Upper lobe of right lung (tissue), 1 donor: ENCODE data around the gene GCC1. TPM values are rescaled to one million over a fixed set of nuclear protein-coding genes. Genes with fewer than 3 reads are reported as not detected.
"Not testable (repeated sequence)": the region's sequence is repeated elsewhere in the genome, so short reads cannot be mapped to it uniquely, and the experiment has no call there.

Source experiments
- ATAC-seq: fragments of 200-7000 bp; cut with Tn5 transposase; one replicate; pipeline ENCODE4 v1.9.1; 2020; ENCODE audit warnings: mild to moderate bottlenecking, moderate library complexity
- DNase-seq: peaks from one replicate; pipeline ENCODE4 v3.0.0-alpha.2; 2020
- H3K27ac ChIP-seq: fragments of 200-600 bp; one replicate; pipeline ENCODE4 v1.8.0; 2022
- H3K27me3 ChIP-seq: fragments of 200-600 bp; one replicate; pipeline ENCODE4 v1.8.0; 2022; ENCODE audit warnings: mild to moderate bottlenecking
- H3K36me3 ChIP-seq: fragments of 200-600 bp; one replicate; pipeline ENCODE4 v1.8.0; 2022
- H3K4me1 ChIP-seq: fragments of 200-600 bp; one replicate; pipeline ENCODE4 v1.8.0; 2022
- H3K4me3 ChIP-seq: fragments of 200-600 bp; one replicate; pipeline ENCODE4 v1.8.0; 2022; ENCODE audit warnings: mild to moderate bottlenecking
- H3K9me3 ChIP-seq: fragments of 200-600 bp; one replicate; pipeline ENCODE4 v1.8.0; 2022
- CTCF ChIP-seq: fragments of 200-600 bp; IDR thresholded peaks from one replicate; pipeline ENCODE4 v1.8.0; 2022; ENCODE audit warnings: antibody characterized with exemption
- intact Hi-C: fragments of 100-400 bp; cut with DNase I; formaldehyde crosslinking; loops from one replicate; pipeline ENCODE4 v1.11.0; 2022
- total RNA-seq: library from RNA; stranded (reverse); fragmentation: NEBNext Ultra II Directional; extraction: Animal tissue kit (Norgen Biotek cat#: 25700); gene quantifications from one replicate; pipeline ENCODE4 v1.2.1, GENCODE V29; 2021
- donor health status: DM: no; HTN: yes; CAD: no; lungs with severe emphysema.

The GCC1 gene
- total RNA-seq, 1 donor from 2014 or later: 18.1 TPM

- no peak overlapping the region for H3K4me3 ChIP-seq
- H3K27me3 ChIP-seq: no peaks in the 10 kb centered on the region
- intact Hi-C loops: no loop called here
- DNase-seq (no peak), ATAC-seq (no peak)
- H3K9me3 ChIP-seq: no peaks in the 10 kb centered on the region
- TF ChIP-seq CTCF: no peak
- no peak overlapping the region for H3K27ac ChIP-seq
- H3K36me3 ChIP-seq: no peaks in the 10 kb centered on the region
- H3K4me1 ChIP-seq: no peaks in the 10 kb centered on the region
These were observed 13.5 kb downstream of the GCC1 start for GRCh38 chr7:127571741-127572505.

DNA sequence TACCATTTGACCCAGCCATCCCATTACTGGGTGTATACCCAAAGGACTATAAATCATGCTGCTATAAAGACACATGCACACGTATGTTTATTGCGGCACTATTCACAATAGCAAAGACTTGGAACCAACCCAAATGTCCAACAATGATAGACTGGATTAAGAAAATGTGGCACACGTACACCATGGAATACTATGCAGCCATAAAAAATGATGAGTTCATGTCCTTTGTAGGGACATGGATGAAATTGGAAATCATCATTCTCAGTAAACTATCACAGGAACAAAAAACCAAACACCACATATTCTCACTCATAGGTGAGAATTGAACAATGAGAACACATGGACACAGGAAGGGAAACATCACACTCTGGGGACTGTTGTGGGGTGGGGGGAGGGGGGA lies 17.4 kb downstream of the GCC1 start:
- H3K27ac ChIP-seq, intact Hi-C loops, ATAC-seq, H3K9me3 ChIP-seq, H3K36me3 ChIP-seq, H3K27me3 ChIP-seq, H3K4me1 ChIP-seq, H3K4me3 ChIP-seq, DNase-seq: not testable (repeated sequence)

DNA sequence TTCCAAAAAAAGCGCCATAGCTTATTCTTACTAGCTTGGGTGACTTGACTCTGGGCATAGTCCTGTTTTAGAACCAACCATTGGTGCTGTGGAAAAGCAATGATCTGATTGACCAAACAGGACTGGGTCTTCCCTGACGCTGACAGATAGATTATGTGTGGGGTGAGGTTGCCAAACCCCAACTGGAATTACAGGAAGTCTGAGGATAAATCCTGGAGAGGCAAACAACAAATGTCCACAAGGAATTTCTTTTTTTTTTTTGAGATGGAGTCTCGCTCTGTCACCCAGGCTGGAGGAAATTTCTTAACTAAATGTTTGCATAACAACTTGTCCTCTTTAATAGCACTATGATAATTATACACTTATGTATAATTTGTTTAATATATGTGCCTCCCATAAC lies 19.2 kb downstream of the GCC1 start:
- no peaks in the 10 kb centered on the region for H3K36me3 ChIP-seq
- no peak for TF ChIP-seq CTCF
- intact Hi-C loops: no loop called here
- no peak for DNase-seq
- ATAC-seq: no peak
- no peak overlapping the region for H3K27ac ChIP-seq
- no peaks in the 10 kb centered on the region for H3K9me3 ChIP-seq
- no peaks in the 10 kb centered on the region for H3K27me3 ChIP-seq
- H3K4me1 ChIP-seq: no peaks in the 10 kb centered on the region
- no peak overlapping the region for H3K4me3 ChIP-seq

- no peak for TF ChIP-seq CTCF
- Histone ChIP-seq H3K9me3 (no peaks in the 10 kb centered on the region), H3K36me3 (no peaks in the 10 kb centered on the region), H3K27me3 (no peaks in the 10 kb centered on the region), H3K4me3 (no peak overlapping the region), H3K4me1 (no peaks in the 10 kb centered on the region), H3K27ac (no peak overlapping the region)
- DNase-seq (no peak), ATAC-seq (no peak)
- intact Hi-C loops: no loop called here
These were observed 27.6 kb downstream of the GCC1 start for GRCh38 chr7:127557803-127558202.

DNA sequence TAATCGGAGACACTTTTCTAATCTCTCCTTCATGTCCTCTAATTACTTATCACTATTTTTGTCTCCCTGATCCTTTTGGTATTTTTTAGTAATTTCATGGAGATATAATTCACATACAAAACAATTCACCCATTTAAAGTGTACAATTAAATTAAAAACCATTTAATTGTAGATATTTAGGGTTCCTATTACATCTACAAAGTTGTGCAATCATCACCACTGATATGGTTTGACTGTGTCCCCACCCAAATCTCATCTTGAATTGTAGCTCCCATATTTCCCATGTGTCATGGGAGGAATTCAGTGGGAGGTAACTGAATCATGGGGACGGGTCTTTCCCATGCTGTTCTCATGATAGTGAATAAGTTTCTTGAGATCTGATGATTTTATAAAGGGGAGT lies 29.0 kb downstream of the GCC1 start:
- H3K4me3 ChIP-seq: no peak overlapping the region
- no peak for TF ChIP-seq CTCF
- intact Hi-C loops: no loop called here
- no peaks in the 10 kb centered on the region for H3K9me3 ChIP-seq
- H3K36me3 ChIP-seq: no peaks in the 10 kb centered on the region
- DNase-seq (no peak), ATAC-seq (no peak)
- H3K4me1 ChIP-seq: no peaks in the 10 kb centered on the region
- no peaks in the 10 kb centered on the region for H3K27me3 ChIP-seq
- H3K27ac ChIP-seq: no peak overlapping the region

DNA sequence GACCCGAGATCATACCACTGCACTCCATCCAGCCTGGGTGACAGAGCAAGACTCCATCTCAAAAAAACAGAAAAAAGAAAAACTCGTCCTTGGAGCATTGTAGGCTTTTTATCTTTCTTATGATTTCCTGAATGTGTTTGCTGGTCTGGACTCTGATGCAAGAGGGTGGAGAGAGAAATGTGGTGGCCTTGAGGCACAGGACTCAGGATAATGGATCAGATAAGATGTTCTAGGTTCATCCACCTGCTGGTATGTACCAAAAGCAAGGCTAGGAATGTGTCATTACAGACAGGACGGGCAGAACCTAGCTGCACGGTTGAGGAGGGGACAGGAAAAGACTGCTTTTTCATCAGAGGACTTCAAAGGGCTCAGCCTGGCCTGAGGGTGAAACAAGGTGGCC lies 33.5 kb downstream of the GCC1 start:
- H3K36me3 ChIP-seq: no peaks in the 10 kb centered on the region
- intact Hi-C loops: no loop called here
- H3K27ac ChIP-seq: no peak overlapping the region
- no peaks in the 10 kb centered on the region for H3K9me3 ChIP-seq
- no peaks in the 10 kb centered on the region for H3K4me1 ChIP-seq
- no peak overlapping the region for H3K4me3 ChIP-seq
- H3K27me3 ChIP-seq: no peaks in the 10 kb centered on the region
- ATAC-seq (no peak), DNase-seq (no peak)
- no peak for TF ChIP-seq CTCF
